CD4-positive, alpha-beta T cell treated with Interferon gamma for 1 hour (primary cell): ENCODE results near the gene GALNTL6.
"Not testable (repeated sequence)": the region's sequence is repeated elsewhere in the genome, so short reads cannot be mapped to it uniquely, and the experiment has no call there.

Source experiments
- DNase-seq: peaks from one replicate; pipeline ENCODE4 v3.0.0-alpha.2; 2020

Gene GALNTL6

DNA sequence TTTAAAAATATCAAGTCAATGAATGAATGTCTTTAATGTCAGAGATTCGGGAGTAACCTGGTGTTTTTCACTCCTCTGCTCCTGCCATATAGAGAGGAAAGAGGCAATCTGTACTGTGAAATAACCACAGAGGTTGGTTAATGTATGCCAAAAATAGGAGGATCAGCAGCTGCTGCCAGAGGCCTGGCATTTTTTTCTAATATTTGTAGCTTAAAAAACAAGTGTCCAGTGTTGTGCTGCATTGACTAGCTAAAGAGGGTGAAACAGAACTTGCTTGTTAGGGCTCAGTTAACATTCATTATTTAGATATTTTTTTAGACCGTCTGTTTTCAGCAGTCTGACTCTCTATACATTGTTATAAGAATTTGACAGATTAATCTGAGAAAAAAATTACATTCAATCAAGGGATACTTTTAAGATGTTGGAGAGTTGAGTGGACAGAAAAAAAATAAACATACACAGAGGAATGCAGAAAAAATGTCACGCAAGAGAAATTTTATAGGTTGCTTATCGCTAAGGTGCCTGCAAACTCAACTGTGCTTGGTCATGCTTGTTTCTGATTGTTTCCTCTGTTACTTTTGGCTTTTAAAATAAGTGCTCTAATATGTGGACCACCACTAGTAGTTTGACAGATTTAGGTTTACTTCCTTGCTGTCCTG is 963.1 kb downstream of the GALNTL6 start:
- DNase-seq = no peak

DNA sequence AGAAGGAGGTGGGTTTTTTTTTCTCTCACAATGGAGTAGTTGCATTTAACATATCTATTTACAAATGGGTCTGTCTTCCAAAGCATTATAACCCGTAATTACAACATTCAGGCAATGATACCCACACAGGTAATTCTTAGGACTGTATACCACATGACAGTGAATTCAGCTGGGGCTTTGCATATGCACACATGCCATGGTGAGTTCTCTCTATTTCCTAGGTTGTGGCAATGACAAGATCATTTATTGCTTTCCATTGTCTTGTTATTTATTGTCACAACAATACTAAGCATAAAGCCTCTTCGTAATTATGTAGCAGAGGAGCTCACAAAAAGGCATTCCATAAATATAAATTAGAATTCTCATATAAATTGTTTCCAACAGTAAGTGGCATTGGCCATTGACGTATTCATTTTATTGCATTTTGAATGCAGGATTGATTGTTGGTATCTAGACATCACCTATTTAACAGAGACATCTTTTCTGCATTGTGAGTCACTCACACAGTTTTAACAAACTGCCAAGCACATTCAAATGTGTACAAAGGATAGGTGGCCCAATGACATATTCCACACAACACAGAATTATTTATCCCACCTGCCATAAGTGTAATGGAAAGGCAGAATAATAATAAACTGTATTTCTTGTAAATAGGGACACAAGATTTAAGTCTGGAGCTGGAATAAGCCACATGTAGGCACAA is 964.7 kb downstream of the GALNTL6 start:
- no peak for DNase-seq

DNA sequence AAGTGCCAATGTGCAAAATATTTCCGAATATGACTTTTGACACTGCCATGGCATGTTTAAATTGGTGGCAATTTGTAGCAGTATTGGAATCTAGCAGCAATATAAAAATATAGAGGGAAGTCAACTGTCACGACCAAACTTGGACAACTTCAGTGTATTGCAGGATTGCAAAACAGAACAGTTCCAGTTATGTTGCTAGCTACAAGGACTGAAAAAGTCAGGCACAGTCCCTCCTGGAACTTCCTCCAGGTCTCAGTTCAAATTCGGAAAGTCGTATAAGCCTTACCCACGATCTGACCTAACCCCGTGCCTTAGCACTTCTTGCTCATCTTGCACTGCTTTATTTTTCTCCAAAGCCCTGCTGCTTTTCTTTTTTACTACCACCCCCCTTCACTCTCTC is 965.4 kb downstream of the GALNTL6 start:
- DNase-seq = no peak

DNA sequence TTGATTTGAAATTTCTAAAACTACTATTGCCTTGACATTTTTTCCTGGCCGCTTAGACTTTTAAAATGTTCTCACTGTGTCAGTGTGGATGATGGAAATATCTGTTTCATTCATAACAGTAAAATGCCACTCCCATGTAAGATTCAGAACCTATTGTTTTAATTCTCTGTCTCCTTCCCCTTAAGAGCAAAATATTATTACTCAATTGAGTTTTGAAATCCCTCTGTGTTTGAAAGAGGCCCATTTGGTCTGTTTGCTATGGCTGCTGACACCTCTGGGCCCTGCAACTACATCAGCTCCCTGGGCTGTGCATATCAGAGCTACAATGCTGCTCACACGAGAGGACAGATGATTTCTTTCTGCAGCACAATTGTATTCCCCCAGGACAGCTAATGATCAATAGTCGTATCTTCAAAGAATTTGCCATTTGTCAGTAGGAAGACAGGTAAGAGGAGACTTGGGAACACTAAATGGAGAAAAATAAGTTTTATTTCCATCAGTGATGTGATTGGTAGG is 967.4 kb downstream of the GALNTL6 start:
- no peak for DNase-seq

DNA sequence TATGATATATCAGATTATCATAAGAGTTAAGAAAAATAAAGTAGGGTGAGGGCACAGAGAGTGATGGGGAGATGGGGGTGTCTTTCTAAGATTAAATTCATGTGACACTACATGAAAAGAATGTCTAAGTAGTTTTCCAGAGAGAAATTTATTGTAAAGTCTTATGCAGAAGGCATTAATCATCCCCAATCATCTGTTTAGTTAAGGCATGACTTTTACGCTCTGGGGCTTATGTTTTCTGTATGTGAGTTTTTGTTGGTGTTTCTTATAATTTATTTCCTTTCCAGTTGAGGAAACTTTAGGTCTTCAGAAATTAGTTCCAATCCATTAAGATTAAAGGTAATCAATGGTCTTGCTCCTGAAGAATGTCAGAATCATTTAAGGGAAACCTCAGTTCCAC is 972.4 kb downstream of the GALNTL6 start:
- no peak for DNase-seq

DNA sequence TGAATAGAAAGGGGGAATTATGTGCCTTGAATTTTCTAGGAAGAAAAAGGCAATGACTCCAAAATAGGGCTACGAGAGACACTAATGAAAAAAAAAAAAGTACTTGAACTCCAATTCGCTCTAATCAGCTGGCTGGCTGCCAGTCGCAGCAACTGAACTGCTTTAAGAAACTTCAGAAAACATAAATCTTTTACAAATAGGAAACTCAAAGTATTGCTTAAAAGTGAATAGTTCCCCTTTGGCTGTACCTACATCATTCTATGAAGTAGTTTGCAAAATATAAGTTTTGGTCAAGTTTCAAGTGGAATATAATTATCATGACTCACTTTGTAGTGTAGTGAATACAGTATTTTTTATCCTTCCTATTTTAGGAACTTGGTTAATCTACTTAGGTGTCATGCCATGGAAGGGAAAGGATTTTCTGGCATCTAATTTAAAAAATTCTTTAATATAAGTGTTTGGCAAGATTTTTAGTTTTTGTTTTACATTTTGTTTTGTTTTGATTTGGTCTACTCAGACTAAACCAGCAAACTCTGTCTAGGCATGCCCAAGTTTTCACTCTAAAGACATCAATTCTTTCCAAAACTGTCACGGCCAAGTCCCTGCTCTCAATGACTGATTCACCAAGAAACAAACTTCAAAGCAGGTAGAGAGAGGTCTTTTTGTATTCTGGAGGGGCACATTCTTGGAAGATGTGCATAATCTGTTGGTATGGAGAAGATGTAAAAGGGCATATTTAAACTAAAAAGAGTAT is 973.0 kb downstream of the GALNTL6 start:
- DNase-seq = peak; percentile 34

DNA sequence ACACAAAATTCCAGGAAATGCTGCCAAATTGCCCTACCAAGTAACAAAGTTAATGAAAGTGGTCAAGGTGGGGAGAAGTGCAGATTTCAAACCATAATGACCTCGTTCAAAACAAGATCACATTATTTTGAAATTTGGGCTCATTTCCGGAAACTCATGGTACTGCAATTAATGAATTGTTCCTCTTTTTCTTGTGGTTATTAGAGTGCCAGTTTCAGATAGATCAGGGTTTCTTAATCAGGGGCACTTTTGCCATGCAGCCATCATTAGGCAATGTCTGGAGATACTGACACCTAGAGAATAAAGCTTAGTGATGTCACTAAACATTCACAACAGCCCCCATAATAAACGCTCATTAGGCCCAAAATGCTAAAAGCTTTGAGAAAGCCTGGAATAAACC is 973.9 kb downstream of the GALNTL6 start:
- peak; percentile 11 for DNase-seq

DNA sequence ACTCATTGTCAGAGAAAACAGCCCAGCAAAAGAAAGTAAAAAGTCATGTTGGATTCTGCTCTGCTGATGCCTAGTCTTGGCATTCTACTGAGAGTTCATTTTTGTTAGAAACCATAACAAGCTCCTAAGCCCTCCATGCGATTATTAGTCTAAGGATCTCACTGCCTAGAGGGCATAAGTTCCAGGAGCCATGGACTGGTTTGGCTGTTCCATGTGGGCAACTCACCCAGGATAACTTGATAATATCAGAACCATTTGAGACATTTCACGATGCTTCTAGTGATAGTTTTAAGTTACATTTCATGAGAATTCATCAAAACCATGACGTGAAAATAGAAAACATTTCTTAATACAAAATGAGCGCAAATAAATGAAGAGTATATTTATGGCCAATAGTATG is 978.6 kb downstream of the GALNTL6 start:
- no peak for DNase-seq

DNA sequence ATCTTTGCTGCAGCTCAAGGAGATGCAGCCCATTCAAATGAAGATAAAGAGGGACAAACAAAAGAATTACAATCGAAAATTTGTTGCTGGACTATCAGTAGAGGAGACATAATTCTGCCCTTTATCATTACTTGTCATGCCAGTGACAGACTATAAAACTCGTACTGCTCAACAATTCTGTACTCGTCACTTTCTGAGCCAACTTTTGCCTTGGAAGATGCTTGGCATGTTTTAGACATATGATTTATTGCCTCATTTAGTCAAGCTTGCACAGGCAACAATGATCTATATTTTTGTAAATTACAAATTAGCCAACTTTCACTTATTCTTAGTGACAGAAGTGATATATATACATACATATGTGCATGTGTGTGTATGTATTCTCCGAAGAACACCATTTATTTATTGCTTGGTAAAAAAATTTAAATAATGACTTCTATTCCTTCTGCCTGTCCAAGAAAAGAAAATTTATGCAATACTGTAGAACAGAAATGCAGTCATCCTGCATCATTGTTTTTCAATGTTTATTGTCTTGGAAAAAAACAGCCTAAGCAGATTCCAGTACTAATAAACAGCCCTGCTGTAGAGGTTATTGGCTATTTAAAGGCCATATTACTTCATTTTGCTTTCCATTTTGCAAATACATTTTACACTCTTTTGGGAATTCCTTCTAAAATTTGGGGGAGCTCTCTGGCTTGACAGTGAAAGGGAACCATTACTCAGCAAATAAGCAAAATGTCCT is 980.5 kb downstream of the GALNTL6 start:
- no peak for DNase-seq

DNA sequence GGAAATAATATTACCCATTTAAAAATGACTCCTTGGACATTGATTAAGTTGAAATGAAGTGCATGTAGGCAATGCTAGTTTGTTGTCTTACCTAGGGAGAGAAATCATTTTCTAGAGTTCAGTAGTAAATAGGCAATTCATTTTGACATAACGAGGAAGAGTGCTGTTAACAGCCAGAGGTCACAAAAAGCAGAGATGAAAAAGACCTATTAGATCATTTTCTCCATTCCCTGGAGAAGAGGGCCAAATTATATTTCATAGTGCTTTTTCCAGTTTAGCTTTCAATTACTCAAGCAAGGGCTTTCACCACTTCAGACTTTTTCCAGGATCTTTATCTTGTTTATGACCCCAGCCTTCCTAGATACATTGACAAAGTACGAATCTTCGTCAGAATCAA is 981.1 kb downstream of the GALNTL6 start:
- no peak for DNase-seq

DNA sequence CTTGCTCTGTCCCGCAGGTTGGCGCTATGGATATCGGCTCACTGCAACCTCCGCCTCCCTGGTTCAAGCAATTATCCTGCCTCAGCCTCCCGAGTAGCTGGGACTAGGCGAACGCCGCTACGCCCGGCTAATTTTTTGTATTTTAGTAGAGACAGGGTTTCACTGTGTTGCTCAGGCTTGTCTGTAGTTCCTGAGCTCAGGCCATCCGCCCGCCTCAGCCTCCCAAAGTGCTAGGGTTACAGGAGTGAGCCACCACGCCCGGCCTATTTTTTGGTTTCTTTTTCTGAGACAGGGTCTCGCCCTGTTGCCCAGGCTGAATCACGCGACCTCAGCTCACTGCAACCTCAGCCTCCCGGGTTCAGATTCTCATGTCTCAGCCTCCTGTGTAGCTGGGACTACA is 984.1 kb downstream of the GALNTL6 start:
- DNase-seq = not testable (repeated sequence)

DNA sequence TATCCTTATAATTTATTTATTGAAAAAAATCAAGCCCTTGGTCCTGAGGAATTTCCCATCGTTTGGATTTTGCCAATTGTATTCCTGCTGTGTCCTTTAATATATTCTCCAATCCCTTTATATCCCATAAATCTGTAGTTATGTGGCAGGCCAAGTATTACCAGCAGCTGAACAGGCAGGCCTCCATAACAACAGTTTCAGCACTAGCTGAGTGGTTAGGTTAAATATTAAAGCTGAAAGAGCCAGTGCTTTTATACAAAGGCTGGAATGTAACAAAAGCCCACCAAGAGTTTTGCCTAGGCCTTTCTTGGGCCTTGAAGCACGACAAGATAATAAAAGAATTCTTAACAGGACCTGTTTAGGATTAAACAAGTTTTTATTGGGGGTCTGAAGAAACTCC is 988.8 kb downstream of the GALNTL6 start:
- no peak for DNase-seq

DNA sequence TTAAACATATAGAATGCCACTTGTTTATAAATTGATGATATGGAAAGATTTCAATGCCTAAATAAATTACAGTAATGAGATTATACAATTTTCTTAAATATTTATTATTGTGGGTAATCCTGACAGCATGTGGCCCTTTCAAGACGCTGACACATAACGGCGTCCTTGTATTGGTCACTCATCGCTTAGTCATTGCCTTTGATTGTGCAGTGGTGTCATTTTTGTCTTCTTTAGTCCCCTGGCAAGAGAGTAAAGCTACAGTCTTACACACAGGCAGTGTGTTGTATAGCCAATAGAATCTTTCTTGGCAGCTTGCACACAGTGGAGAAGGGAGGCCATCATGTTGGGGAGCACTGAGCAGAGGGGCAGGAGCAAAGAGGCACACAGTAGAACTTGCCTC is 993.6 kb downstream of the GALNTL6 start:
- DNase-seq = no peak

DNA sequence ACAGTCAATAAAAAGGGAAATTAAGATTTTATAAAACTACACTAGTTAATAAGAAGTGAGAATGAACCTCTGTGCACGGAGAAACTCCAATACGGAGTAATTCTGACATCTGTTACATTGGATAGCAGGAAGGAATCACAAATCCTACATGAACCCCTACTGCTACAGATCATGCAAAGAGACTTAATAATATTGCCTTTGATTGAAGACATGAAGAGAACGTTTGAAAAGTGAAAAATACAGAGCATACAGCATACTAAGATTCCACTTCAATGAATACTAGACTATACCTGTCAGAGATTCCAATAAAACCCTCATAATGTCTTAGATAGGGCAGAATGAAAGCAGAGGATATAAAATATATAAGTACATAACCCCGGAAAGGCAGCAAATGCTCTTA is 995.0 kb downstream of the GALNTL6 start:
- DNase-seq = no peak

DNA sequence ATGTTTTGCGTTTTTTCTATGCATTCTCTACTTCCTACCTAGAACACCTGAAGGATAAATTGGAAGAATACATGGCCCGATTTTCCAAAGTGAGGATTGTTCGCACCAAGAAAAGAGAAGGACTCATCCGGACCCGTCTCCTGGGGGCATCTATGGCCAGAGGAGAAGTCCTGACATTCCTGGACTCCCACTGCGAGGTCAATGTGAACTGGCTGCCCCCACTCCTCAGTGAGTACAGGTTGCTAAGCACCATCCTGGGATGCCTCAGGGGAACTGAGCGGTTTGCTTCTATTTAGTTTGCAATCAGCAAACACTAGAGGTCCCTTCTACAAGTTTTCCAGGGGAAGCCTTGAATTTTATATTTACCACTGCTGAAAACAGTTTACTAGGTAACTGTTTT is 996.1 kb downstream of the GALNTL6 start:
- DNase-seq = no peak

DNA sequence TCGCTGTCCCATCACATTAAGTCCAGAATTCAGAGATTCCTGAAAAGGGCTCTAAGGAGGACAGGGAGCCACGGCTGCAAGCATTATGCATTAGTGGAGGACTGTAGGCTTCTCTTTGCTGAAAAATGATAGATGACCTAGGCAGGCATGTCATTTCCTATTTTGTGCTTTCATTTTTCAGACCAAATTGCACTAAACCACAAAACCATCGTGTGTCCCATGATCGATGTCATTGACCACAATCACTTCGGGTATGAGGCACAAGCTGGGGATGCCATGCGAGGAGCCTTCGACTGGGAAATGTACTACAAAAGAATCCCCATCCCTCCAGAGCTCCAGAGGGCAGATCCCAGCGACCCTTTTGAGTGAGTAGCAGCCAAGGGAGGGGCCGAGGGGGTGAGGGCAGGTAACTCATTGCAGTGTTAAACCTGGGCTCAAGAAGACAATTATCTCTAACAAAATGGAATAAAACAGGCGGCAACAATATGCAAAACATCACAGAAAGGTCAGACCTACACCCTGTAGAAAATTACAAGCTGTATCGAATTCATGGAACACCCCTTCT is 1000.2 kb downstream of the GALNTL6 start:
- no peak for DNase-seq

DNA sequence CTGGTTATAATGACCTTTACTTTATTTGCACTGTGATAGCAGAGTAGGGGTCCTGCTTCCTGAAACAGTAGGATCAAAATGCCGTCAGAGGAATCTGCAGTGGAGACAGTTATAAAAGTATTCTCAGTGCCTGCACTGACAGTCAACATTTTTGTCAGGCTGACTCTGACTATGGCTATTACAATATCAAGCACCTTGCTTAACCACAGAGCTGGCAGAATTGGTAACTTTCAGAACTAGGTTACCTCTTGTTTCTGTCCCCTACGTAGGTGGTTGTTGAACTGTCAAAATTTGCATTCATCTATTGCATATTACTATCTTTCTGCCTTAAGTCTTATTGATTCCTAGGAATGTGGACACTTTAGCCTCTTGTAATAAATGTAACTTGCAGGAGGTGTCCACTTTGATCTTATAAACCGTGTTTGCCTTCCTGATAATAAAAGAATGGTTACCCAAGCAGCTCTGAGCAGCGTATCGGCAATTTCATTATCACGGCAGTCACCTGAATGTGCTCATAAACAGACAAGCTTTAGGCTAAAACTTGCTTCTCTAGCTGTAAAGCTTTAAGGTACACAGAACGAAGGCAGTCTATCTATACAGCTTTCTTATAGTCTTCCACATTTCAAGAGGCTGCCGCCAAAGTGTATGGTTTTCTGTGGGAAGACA is 1002.4 kb downstream of the GALNTL6 start:
- DNase-seq = no peak

DNA sequence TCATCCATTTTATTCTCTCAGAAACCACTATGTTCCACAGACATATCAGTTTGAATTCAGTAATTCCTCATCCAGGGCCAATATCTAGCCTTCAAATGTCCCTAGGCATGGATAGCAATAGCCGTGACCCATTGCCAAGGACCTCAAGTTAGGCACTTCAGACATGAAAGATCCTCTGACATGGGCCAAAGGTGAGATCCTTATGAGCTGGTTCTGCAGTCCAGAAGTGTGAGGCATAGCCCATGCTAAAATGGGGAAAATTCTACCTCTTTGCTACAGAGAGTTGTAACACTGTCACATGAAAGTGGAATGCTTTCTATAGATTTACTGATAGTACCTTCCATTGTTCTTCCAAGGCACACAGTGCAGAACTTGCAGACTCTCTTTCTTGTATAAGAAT is 1005.7 kb downstream of the GALNTL6 start:
- DNase-seq = no peak

DNA sequence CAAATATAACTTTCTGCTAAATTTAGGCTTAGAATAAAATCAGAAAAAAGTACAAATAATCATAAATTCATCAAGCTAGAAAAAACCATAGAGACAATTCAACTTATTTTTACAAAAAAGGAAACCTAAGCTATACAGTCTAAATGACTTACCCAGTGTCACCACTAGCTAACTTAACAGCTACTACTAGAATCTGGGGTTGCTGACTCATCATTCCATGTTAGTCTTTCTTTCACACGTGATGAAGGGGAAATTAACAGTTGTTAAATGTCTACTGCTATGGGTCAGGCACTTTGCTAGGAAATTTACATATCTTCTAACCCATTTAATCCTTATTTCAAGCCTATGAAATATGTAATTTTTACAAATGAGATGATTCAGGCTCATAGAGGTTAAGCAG is 1006.1 kb downstream of the GALNTL6 start:
- DNase-seq = no peak

DNA sequence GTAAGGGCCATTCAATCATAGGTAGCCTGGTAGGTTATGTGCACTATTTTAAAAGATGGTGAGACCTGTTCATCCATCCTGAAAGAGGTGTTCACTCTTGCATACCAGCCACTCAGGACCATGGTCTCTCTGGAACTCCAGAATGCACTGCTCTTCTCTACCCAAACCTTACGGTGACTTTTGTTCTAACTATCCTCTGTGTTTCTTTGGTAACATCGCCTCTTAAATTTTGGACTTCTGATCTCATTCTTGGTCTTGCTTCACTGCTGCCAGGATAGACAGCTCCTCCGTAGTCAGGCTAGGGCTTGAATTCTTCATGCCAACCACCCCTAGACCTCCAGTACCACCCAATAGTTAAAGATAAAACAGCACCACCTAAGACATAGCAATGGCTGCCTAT is 1009.1 kb downstream of the GALNTL6 start:
- no peak for DNase-seq

DNA sequence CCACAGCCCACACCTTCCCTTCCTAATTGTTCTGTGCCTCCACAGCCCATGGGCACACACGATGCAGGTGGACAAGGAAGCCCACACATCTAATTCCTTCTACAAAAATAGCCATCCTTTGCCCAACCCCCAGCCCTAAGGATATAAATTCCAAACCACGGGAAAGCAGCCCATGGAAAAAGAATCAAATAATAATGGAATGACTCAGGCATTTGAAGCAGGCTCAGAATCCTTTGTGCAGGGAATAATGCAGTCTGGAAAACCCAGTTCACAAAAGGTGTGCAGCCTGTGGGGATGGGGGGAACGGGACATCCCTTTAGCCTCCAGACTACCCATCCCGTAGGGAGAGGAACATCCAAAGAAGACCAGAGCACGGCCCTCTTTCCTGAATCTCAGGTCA is 1013.1 kb downstream of the GALNTL6 start:
- no peak for DNase-seq

DNA sequence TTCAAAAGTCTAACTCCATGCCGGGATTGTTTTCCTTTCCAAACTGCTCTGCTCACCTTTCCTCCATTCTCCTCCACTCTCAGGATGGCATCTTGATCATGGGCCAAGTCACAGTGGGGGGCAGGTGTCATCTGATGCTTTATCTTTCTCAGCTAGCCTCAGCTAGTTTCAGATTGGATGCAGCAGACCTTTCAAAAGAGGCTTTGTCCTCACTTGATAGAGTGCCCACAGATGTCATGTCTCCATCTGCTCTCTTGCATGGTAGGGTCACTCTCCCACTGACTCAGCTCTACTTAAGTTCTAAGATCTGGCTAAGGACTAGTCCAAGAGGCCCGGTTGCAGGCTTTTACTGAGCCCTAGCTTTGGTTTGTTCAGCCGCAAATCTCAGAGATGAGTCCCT is 1013.7 kb downstream of the GALNTL6 start:
- no peak for DNase-seq
